T-helper 1 cell treated with Interleukin-12 subunit alpha and Interleukin-12 subunit beta and Interleukin-4 antibody, amounts not matched to agents 30 μg/mL and 1 μg/mL, for 36 hours (primary cell): ENCODE results near the gene OSMR.

Experiments
- H3K27ac Mint-ChIP-seq: one replicate; pipeline ENCODE4 v1.8.0; 2021; ENCODE audit warnings: mild to moderate bottlenecking, mixed read lengths
- H3K27me3 Mint-ChIP-seq: one replicate; pipeline ENCODE4 v1.8.0; 2021; ENCODE audit warnings: low read depth, mixed read lengths
- H3K36me3 Mint-ChIP-seq: one replicate; pipeline ENCODE4 v1.8.0; 2021; ENCODE audit warnings: low read depth, mixed read lengths
- H3K4me1 Mint-ChIP-seq: one replicate; pipeline ENCODE4 v1.8.0; 2021; ENCODE audit warnings: low read depth, mixed read lengths
- H3K4me3 Mint-ChIP-seq: one replicate; pipeline ENCODE4 v1.8.0; 2021; ENCODE audit warnings: mild to moderate bottlenecking, moderate library complexity, mixed read lengths
- H3K9me3 Mint-ChIP-seq: one replicate; pipeline ENCODE4 v1.8.0; 2021; ENCODE audit warnings: mixed read lengths

The OSMR gene

GRCh38 chr5:38872826-38873225 is 27.0 kb downstream of the OSMR start:
- H3K36me3 Mint-ChIP-seq: no peaks in the 10 kb centered on the region
- H3K27ac Mint-ChIP-seq: no peak overlapping the region
- H3K4me1 Mint-ChIP-seq: no peaks in the 10 kb centered on the region
- H3K27me3 Mint-ChIP-seq: peaks cover 27% of the 10 kb centered on the region
- H3K9me3 Mint-ChIP-seq: peaks cover 4% of the 10 kb centered on the region
- H3K4me3 Mint-ChIP-seq: no peak overlapping the region

GRCh38 chr5:38874948-38875456 is 29.2 kb downstream of the OSMR start:
- Mint-ChIP-seq H3K4me3 (no peak overlapping the region), H3K4me1 (no peaks in the 10 kb centered on the region), H3K36me3 (no peaks in the 10 kb centered on the region), H3K27ac (no peak overlapping the region), H3K27me3 (peaks cover 27% of the 10 kb centered on the region), H3K9me3 (no peaks in the 10 kb centered on the region)

- Mint-ChIP-seq H3K36me3 (no peaks in the 10 kb centered on the region), H3K27ac (no peak overlapping the region), H3K27me3 (peaks cover 18% of the 10 kb centered on the region), H3K9me3 (no peaks in the 10 kb centered on the region), H3K4me1 (no peaks in the 10 kb centered on the region), H3K4me3 (no peak overlapping the region)
These were observed 32.7 kb downstream of the OSMR start for GRCh38 chr5:38878391-38879077.

- H3K4me3 Mint-ChIP-seq: no peak overlapping the region
- peaks cover 18% of the 10 kb centered on the region for H3K27me3 Mint-ChIP-seq
- no peaks in the 10 kb centered on the region for H3K36me3 Mint-ChIP-seq
- H3K4me1 Mint-ChIP-seq: no peaks in the 10 kb centered on the region
- H3K9me3 Mint-ChIP-seq: no peaks in the 10 kb centered on the region
- H3K27ac Mint-ChIP-seq: no peak overlapping the region
These were observed 33.3 kb downstream of the OSMR start for GRCh38 chr5:38879078-38879460.

- Mint-ChIP-seq H3K27me3 (peaks cover 9% of the 10 kb centered on the region), H3K9me3 (no peaks in the 10 kb centered on the region), H3K27ac (no peak overlapping the region), H3K4me1 (no peaks in the 10 kb centered on the region), H3K4me3 (no peak overlapping the region), H3K36me3 (no peaks in the 10 kb centered on the region)
These were observed 38.0 kb downstream of the OSMR start for GRCh38 chr5:38883842-38884241.

- Mint-ChIP-seq H3K27ac (no peak overlapping the region), H3K4me1 (no peaks in the 10 kb centered on the region), H3K27me3 (peaks cover 13% of the 10 kb centered on the region), H3K36me3 (no peaks in the 10 kb centered on the region), H3K4me3 (no peak overlapping the region), H3K9me3 (no peaks in the 10 kb centered on the region)
These were observed 39.4 kb downstream of the OSMR start for GRCh38 chr5:38885208-38885607.

- H3K27ac Mint-ChIP-seq: no peak overlapping the region
- H3K36me3 Mint-ChIP-seq: no peaks in the 10 kb centered on the region
- no peaks in the 10 kb centered on the region for H3K4me1 Mint-ChIP-seq
- H3K27me3 Mint-ChIP-seq: peaks cover 18% of the 10 kb centered on the region
- H3K4me3 Mint-ChIP-seq: no peak overlapping the region
- H3K9me3 Mint-ChIP-seq: no peaks in the 10 kb centered on the region
These were observed 42.2 kb downstream of the OSMR start for GRCh38 chr5:38888041-38888440.

- Mint-ChIP-seq H3K4me3 (no peak overlapping the region), H3K27ac (no peak overlapping the region), H3K27me3 (peaks cover 20% of the 10 kb centered on the region), H3K36me3 (no peaks in the 10 kb centered on the region), H3K4me1 (no peaks in the 10 kb centered on the region), H3K9me3 (no peaks in the 10 kb centered on the region)
These were observed 43.6 kb downstream of the OSMR start for GRCh38 chr5:38889424-38889823.

- H3K9me3 Mint-ChIP-seq: no peaks in the 10 kb centered on the region
- H3K27ac Mint-ChIP-seq: no peak overlapping the region
- H3K4me3 Mint-ChIP-seq: no peak overlapping the region
- H3K36me3 Mint-ChIP-seq: no peaks in the 10 kb centered on the region
- H3K4me1 Mint-ChIP-seq: no peaks in the 10 kb centered on the region
- peaks cover 25% of the 10 kb centered on the region for H3K27me3 Mint-ChIP-seq
These were observed 45.8 kb downstream of the OSMR start for GRCh38 chr5:38891563-38891962.

GRCh38 chr5:38892363-38892762 is 46.6 kb downstream of the OSMR start:
- no peaks in the 10 kb centered on the region for H3K36me3 Mint-ChIP-seq
- peaks cover 5% of the 10 kb centered on the region for H3K9me3 Mint-ChIP-seq
- H3K4me3 Mint-ChIP-seq: no peak overlapping the region
- H3K27ac Mint-ChIP-seq: no peak overlapping the region
- peaks cover 24% of the 10 kb centered on the region for H3K27me3 Mint-ChIP-seq
- no peaks in the 10 kb centered on the region for H3K4me1 Mint-ChIP-seq

GRCh38 chr5:38896760-38897159 is 50.9 kb downstream of the OSMR start:
- Mint-ChIP-seq H3K4me1 (no peaks in the 10 kb centered on the region), H3K9me3 (peaks cover 5% of the 10 kb centered on the region), H3K27ac (no peak overlapping the region), H3K27me3 (peaks cover 13% of the 10 kb centered on the region), H3K4me3 (no peak overlapping the region), H3K36me3 (no peaks in the 10 kb centered on the region)

- no peak overlapping the region for H3K27ac Mint-ChIP-seq
- peaks cover 18% of the 10 kb centered on the region for H3K27me3 Mint-ChIP-seq
- peaks cover 17% of the 10 kb centered on the region for H3K9me3 Mint-ChIP-seq
- H3K4me1 Mint-ChIP-seq: no peaks in the 10 kb centered on the region
- no peaks in the 10 kb centered on the region for H3K36me3 Mint-ChIP-seq
- H3K4me3 Mint-ChIP-seq: no peak overlapping the region
These were observed 54.1 kb downstream of the OSMR start for GRCh38 chr5:38899936-38900335.

- no peaks in the 10 kb centered on the region for H3K36me3 Mint-ChIP-seq
- H3K27ac Mint-ChIP-seq: no peak overlapping the region
- H3K4me1 Mint-ChIP-seq: no peaks in the 10 kb centered on the region
- H3K27me3 Mint-ChIP-seq: peaks cover 12% of the 10 kb centered on the region
- H3K4me3 Mint-ChIP-seq: no peak overlapping the region
- peaks cover 19% of the 10 kb centered on the region for H3K9me3 Mint-ChIP-seq
These were observed 59.7 kb downstream of the OSMR start for GRCh38 chr5:38905516-38905915.

GRCh38 chr5:38906503-38906902 is 60.7 kb downstream of the OSMR start:
- Mint-ChIP-seq H3K4me3 (no peak overlapping the region), H3K9me3 (peaks cover 19% of the 10 kb centered on the region), H3K27me3 (peaks cover 12% of the 10 kb centered on the region), H3K27ac (no peak overlapping the region), H3K36me3 (no peaks in the 10 kb centered on the region), H3K4me1 (no peaks in the 10 kb centered on the region)

GRCh38 chr5:38911933-38912332 is 66.1 kb downstream of the OSMR start:
- peaks cover 6% of the 10 kb centered on the region for H3K9me3 Mint-ChIP-seq
- no peaks in the 10 kb centered on the region for H3K4me1 Mint-ChIP-seq
- H3K27ac Mint-ChIP-seq: no peak overlapping the region
- H3K36me3 Mint-ChIP-seq: no peaks in the 10 kb centered on the region
- peaks cover 30% of the 10 kb centered on the region for H3K27me3 Mint-ChIP-seq
- no peak overlapping the region for H3K4me3 Mint-ChIP-seq

GRCh38 chr5:38913714-38914113 is 67.9 kb downstream of the OSMR start:
- H3K27ac Mint-ChIP-seq: no peak overlapping the region
- H3K9me3 Mint-ChIP-seq: peaks cover 2% of the 10 kb centered on the region
- H3K36me3 Mint-ChIP-seq: no peaks in the 10 kb centered on the region
- no peaks in the 10 kb centered on the region for H3K4me1 Mint-ChIP-seq
- H3K27me3 Mint-ChIP-seq: peaks cover 34% of the 10 kb centered on the region
- no peak overlapping the region for H3K4me3 Mint-ChIP-seq
